BLaER1 (cell line): ENCODE data around the gene COL4A1.

ENCODE experiments used
- H3K27ac ChIP-seq: shearing (Covaris generic); formaldehyde crosslinking; 2 replicates; pipeline ENCODE4 v1.8.1; 2022
- H3K27me3 ChIP-seq: shearing (Covaris generic); formaldehyde crosslinking; 2 replicates; pipeline ENCODE4 v1.8.1; 2022
- H3K36me3 ChIP-seq: shearing (Covaris generic); formaldehyde crosslinking; 2 replicates; pipeline ENCODE4 v1.8.1; 2022
- H3K4me1 ChIP-seq: shearing (Covaris generic); formaldehyde crosslinking; 2 replicates; pipeline ENCODE4 v1.8.1; 2022
- H3K4me2 ChIP-seq: shearing (Covaris generic); formaldehyde crosslinking; 2 replicates; pipeline ENCODE4 v1.8.1; 2022
- H3K4me3 ChIP-seq: shearing (Covaris generic); formaldehyde crosslinking; 2 replicates; pipeline ENCODE4 v1.8.1; 2022
- H3K9ac ChIP-seq: shearing (Covaris generic); formaldehyde crosslinking; 2 replicates; pipeline ENCODE4 v1.8.1; 2022
- H3K9me3 ChIP-seq: shearing (Covaris generic); formaldehyde crosslinking; 2 replicates; pipeline ENCODE4 v1.8.1; 2022
- H4K20me1 ChIP-seq: shearing (Covaris generic); formaldehyde crosslinking; 2 replicates; pipeline ENCODE4 v1.8.1; 2022
- Cebpa-rat ChIP-seq: shearing (Covaris generic); IDR thresholded peaks from 2 replicates; pipeline ENCODE4 v1.8.1; 2022

The COL4A1 gene

DNA sequence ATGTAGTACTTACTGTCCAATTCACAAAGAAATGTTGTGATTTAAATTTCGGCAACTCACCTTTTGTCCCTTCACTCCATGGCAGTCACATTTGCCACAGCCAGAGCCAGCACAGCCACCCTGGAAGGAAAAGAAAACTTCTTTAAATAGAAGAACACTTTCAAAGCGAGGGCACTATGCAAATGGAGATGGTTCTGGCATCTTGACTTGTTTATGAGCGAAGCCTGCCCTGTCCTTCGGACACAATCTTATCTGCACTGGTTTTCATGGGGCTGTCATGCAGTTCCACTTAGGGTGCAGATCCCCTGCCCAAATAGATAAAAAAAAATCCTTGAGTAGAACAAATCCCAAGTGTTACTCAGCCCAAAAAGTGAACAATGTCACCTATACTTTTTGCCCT lies 64.3 kb downstream of the COL4A1 start:
- Histone ChIP-seq H3K27me3 (no peaks in the 10 kb centered on the region), H3K9me3 (no peaks in the 10 kb centered on the region), H3K4me1 (no peaks in the 10 kb centered on the region), H3K4me3 (no peak overlapping the region), H3K4me2 (no peak overlapping the region), H3K36me3 (no peaks in the 10 kb centered on the region), H3K27ac (no peak overlapping the region), H3K9ac (no peak overlapping the region), H4K20me1 (no peaks in the 10 kb centered on the region)
- no peak for TF ChIP-seq Cebpa-rat

DNA sequence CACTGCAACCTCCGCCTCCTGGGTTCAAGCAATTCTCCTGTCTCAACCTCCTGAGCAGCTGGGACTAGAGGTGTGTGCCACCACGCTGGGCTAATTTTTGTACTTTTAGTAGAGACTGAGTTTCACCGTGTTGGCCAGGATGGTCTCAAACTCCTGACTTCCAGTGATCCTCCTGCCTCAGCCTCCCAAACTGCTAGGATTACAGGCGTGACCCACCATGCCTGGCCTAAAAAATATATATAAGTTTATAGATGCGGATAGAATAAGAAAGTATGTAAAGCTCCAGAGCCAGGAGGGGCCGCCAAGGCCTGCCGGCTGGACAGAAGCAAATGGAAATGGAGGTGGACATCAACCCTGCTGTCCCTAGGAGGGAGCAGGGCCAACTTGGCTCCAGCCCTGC lies 66.0 kb downstream of the COL4A1 start:
- H3K9ac ChIP-seq: no peak overlapping the region
- TF ChIP-seq Cebpa-rat: no peak
- no peaks in the 10 kb centered on the region for H3K27me3 ChIP-seq
- no peak overlapping the region for H3K27ac ChIP-seq
- no peaks in the 10 kb centered on the region for H3K36me3 ChIP-seq
- H3K4me2 ChIP-seq: no peak overlapping the region
- no peaks in the 10 kb centered on the region for H3K9me3 ChIP-seq
- peaks cover 7% of the 10 kb centered on the region; the same call in 1 of the 2 replicates for H3K4me1 ChIP-seq
- H4K20me1 ChIP-seq: no peaks in the 10 kb centered on the region
- no peak overlapping the region for H3K4me3 ChIP-seq

GRCh38 chr13:110240352-110240751 lies 66.6 kb downstream of the COL4A1 start:
- no peaks in the 10 kb centered on the region for H4K20me1 ChIP-seq

GRCh38 chr13:110239280-110240125 lies 67.5 kb downstream of the COL4A1 start:
- Histone ChIP-seq H3K4me3 (no peak overlapping the region), H3K4me1 (peaks cover 7% of the 10 kb centered on the region; the same call in 1 of the 2 replicates), H3K27ac (no peak overlapping the region), H3K9me3 (no peaks in the 10 kb centered on the region), H3K4me2 (no peak overlapping the region), H3K27me3 (no peaks in the 10 kb centered on the region), H3K36me3 (no peaks in the 10 kb centered on the region), H4K20me1 (no peaks in the 10 kb centered on the region), H3K9ac (no peak overlapping the region)
- no peak for TF ChIP-seq Cebpa-rat

More at GRCh38 chr13:110240352-110240751, 66.6 kb downstream of the COL4A1 start:
- no peaks in the 10 kb centered on the region for H3K9me3 ChIP-seq
- H3K4me3 ChIP-seq: no peak overlapping the region
- H3K27ac ChIP-seq: no peak overlapping the region
- no peaks in the 10 kb centered on the region for H3K27me3 ChIP-seq
- H3K4me1 ChIP-seq: peaks cover 7% of the 10 kb centered on the region; the same call in 1 of the 2 replicates
- H3K4me2 ChIP-seq: no peak overlapping the region
- no peak for TF ChIP-seq Cebpa-rat
- H3K9ac ChIP-seq: no peak overlapping the region
- H3K36me3 ChIP-seq: no peaks in the 10 kb centered on the region

- Histone ChIP-seq H4K20me1 (no peaks in the 10 kb centered on the region), H3K27me3 (no peaks in the 10 kb centered on the region), H3K9ac (no peak overlapping the region), H3K4me1 (peaks cover 7% of the 10 kb centered on the region; the same call in 1 of the 2 replicates), H3K9me3 (no peaks in the 10 kb centered on the region), H3K27ac (no peak overlapping the region), H3K36me3 (no peaks in the 10 kb centered on the region), H3K4me2 (no peak overlapping the region), H3K4me3 (no peak overlapping the region)
- TF ChIP-seq Cebpa-rat: no peak
Measured at GRCh38 chr13:110238818-110239195, 68.2 kb downstream of the COL4A1 start.

GRCh38 chr13:110237875-110238817 lies 68.8 kb downstream of the COL4A1 start:
- Histone ChIP-seq H3K9me3 (no peaks in the 10 kb centered on the region), H3K4me3 (no peak overlapping the region), H3K9ac (no peak overlapping the region), H3K36me3 (no peaks in the 10 kb centered on the region), H3K4me1 (peaks cover 7% of the 10 kb centered on the region; the same call in 1 of the 2 replicates), H3K27me3 (no peaks in the 10 kb centered on the region), H3K27ac (no peak overlapping the region), H4K20me1 (no peaks in the 10 kb centered on the region), H3K4me2 (no peak overlapping the region)
- TF ChIP-seq Cebpa-rat: no peak

DNA sequence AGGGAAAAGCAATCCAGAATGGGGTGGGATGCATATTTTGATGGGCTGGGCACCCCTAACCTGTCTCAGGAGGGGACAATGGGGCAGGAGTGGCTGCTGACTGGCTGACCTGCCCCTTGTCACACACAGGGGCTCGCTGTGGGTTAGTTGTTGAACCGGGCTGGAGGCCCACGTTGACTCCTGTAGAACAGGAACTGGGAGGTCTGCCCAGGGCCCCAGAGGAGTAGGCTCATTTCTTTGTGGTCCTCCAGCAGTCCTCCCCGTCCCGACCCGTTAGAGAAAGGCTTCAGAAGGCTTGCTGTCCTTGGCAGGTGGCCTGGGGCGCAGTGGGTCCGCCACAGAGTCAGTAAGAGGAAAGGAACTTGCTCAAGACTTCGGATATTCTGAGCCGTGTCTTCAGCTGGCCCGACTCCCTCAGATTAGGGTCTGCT lies 70.1 kb downstream of the COL4A1 start:
- no peaks in the 10 kb centered on the region for H3K27me3 ChIP-seq
- H3K4me3 ChIP-seq: no peak overlapping the region
- no peak for TF ChIP-seq Cebpa-rat
- no peak overlapping the region for H3K9ac ChIP-seq
- peak overlapping the region; percentile 37 for H3K4me2 ChIP-seq
- peaks cover 7% of the 10 kb centered on the region; the same call in 1 of the 2 replicates for H3K4me1 ChIP-seq
- H3K27ac ChIP-seq: no peak overlapping the region
- no peaks in the 10 kb centered on the region for H4K20me1 ChIP-seq
- H3K36me3 ChIP-seq: no peaks in the 10 kb centered on the region
- H3K9me3 ChIP-seq: no peaks in the 10 kb centered on the region

- Histone ChIP-seq H3K27ac (no peak overlapping the region), H3K9ac (no peak overlapping the region), H3K9me3 (no peaks in the 10 kb centered on the region), H3K4me1 (peaks cover 7% of the 10 kb centered on the region; the same call in 1 of the 2 replicates), H3K27me3 (no peaks in the 10 kb centered on the region), H3K36me3 (no peaks in the 10 kb centered on the region), H3K4me2 (peak overlapping the region; percentile 37), H3K4me3 (no peak overlapping the region), H4K20me1 (no peaks in the 10 kb centered on the region)
- no peak for TF ChIP-seq Cebpa-rat
Measured at GRCh38 chr13:110236431-110236830, 70.5 kb downstream of the COL4A1 start.

- H4K20me1 ChIP-seq: no peaks in the 10 kb centered on the region
- no peak overlapping the region for H3K9ac ChIP-seq
- H3K4me3 ChIP-seq: no peak overlapping the region
- H3K36me3 ChIP-seq: no peaks in the 10 kb centered on the region
- H3K27me3 ChIP-seq: no peaks in the 10 kb centered on the region
- H3K27ac ChIP-seq: no peak overlapping the region
- no peak overlapping the region for H3K4me2 ChIP-seq
- H3K4me1 ChIP-seq: peaks cover 7% of the 10 kb centered on the region; the same call in 1 of the 2 replicates
- no peak for TF ChIP-seq Cebpa-rat
- H3K9me3 ChIP-seq: no peaks in the 10 kb centered on the region
Measured at GRCh38 chr13:110234532-110234931, 72.4 kb downstream of the COL4A1 start.

GRCh38 chr13:110233951-110234280 lies 73.0 kb downstream of the COL4A1 start:
- Histone ChIP-seq H3K27me3 (no peaks in the 10 kb centered on the region), H3K36me3 (no peaks in the 10 kb centered on the region), H4K20me1 (no peaks in the 10 kb centered on the region), H3K4me1 (peaks cover 7% of the 10 kb centered on the region; the same call in 1 of the 2 replicates), H3K9me3 (no peaks in the 10 kb centered on the region), H3K4me3 (no peak overlapping the region), H3K27ac (no peak overlapping the region), H3K9ac (no peak overlapping the region), H3K4me2 (no peak overlapping the region)
- TF ChIP-seq Cebpa-rat: no peak
